Lung (tissue), 12 donors: ENCODE data around the gene CCDC92B. TPM values are rescaled to one million over a fixed set of nuclear protein-coding genes. Genes with fewer than 3 reads are reported as not detected.

Experiments used
- ATAC-seq: fragments of 200-7000 bp; cut with Tn5 transposase; one replicate; pipeline ENCODE4 v1.9.1; 2020; ENCODE audit warnings: moderate number of reproducible peaks; ENCODE audit not compliant: insufficient read depth, low FRiP score
- DNase-seq, 3 donors: peaks; one replicate each; pipeline ENCODE4 v3.0.0-alpha.2; 2013 to 2017
- H3K27ac ChIP-seq, 2 donors: one replicate each; pipeline ENCODE4 v1.5.1; 2013; ENCODE audit warnings: mild to moderate bottlenecking in 2 of 2, moderate library complexity in 2 of 2, control low read depth in 1 of 2, inconsistent platforms in 1 of 2, low read depth in 1 of 2, low read length in 1 of 2
- H3K27me3 ChIP-seq, 3 donors: one replicate each; pipeline ENCODE4 v1.5.1; 2013; ENCODE audit warnings: low read length in 2 of 3; ENCODE audit not compliant: control insufficient read depth in 3 of 3, insufficient read depth in 3 of 3
- H3K36me3 ChIP-seq, 4 donors: one replicate each; pipeline ENCODE4 v1.5.1; 2013; ENCODE audit warnings: low read length in 4 of 4, mild to moderate bottlenecking in 1 of 4, moderate library complexity in 1 of 4; ENCODE audit not compliant: control insufficient read depth in 4 of 4, insufficient read depth in 4 of 4
- H3K4me1 ChIP-seq, 5 donors: one replicate each; pipeline ENCODE4 v1.5.1; 2013; ENCODE audit warnings: low read length in 5 of 5, mild to moderate bottlenecking in 2 of 5, moderate library complexity in 1 of 5; ENCODE audit not compliant: control insufficient read depth in 5 of 5, insufficient read depth in 5 of 5
- H3K4me3 ChIP-seq: one replicate; pipeline ENCODE4 v1.5.1; 2013; ENCODE audit warnings: mild to moderate bottlenecking, control low read depth, moderate library complexity
- H3K9ac ChIP-seq, 2 donors: one replicate each; pipeline ENCODE4 v1.5.1; 2013; ENCODE audit warnings: low read length in 2 of 2, control low read depth in 1 of 2; ENCODE audit not compliant: insufficient read depth in 1 of 2
- H3K9me3 ChIP-seq, 4 donors: one replicate each; pipeline ENCODE4 v1.5.1; 2013; ENCODE audit warnings: low read length in 3 of 4, mild to moderate bottlenecking in 1 of 4, moderate library complexity in 1 of 4; ENCODE audit not compliant: control insufficient read depth in 4 of 4, insufficient read depth in 3 of 4
- WGBS, 2 donors: extraction: QIAGEN DNeasy Blood & Tissue Kit; methylation state at CpG; one replicate each; pipeline ENCODE4 v1.1.7; 2013; 5-methylcytosine and 5-hydroxymethylcytosine counted together
- polyA plus RNA-seq, 2 donors: library from polyadenylated mRNA; stranded (reverse); fragments of 200-250 nt; gene quantifications; one replicate each; pipeline ENCODE4 v1.2.1, GENCODE V29; 2013
- total RNA-seq, 2 donors: library from RNA; depleted of rRNA in 1 of 2; stranded (reverse); fragments of >200 nt in 1 of 2; gene quantifications; one replicate each; pipeline ENCODE4 v1.2.1, GENCODE V29; 2014 to 2021
- TF ChIP-seq, protein P1 (sequence below): IDR thresholded peaks from 2 replicates; pipeline ENCODE4 v1.5.1; 2012; ENCODE audit warnings: mild to moderate bottlenecking; ENCODE audit errors: control extremely low read depth, extremely low read depth
- donor health status: control.
- donor health status: control.
- donor health status: Bipolar disorder and iron deficiency.
- donor health status: healthy.
- donor health status: DM: yes; HTN: yes; CAD: no.

Gene CCDC92B
- total and polyA plus RNA-seq, 4 donors: 0.03 to 0.89 (median 0.08) TPM

DNA sequence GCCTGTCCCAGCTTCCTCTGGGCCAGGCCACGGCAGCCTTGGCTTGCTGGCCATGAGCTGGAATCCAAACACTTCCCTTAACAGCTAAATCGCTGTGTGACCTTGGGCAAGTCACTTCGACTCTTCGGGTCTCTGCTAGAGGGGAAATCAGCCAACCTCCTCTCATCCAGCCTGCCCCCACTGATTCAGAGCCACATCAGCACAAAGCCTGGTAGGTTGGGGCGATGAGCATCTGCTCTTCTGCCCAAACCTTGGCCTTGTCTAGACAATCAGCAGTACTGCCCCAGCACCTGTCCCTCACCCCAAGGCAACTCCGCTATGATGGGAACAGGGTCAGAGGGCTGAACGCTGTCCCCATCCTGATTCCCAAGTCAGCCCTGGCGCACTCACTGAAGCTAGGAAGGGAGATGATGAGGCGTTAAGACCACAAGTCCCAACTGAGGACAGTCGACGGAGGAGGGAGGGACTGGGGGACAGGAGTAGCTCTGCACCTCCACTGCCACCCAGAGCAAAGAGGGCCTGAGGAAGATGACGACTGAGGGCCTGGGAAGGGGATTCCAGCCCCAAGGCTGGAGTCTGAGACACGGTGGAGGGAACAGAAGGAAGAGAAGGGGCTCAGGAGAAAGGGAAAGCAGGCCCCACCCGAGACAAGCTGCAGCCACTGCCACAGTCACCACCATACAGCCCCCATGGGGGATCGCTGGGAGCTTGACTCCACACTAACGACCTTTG, 39.2 kb downstream of the CCDC92B start:
- Histone ChIP-seq H3K4me1 (peaks cover 0 to 35% (median 20%) of the 10 kb centered on the region in 5 donors), H3K27ac (peak overlapping the region; percentile 71 to 85), H3K4me3 (peak overlapping the region; percentile 87), H3K9me3 (no peaks in the 10 kb centered on the region), H3K27me3 (no peaks in the 10 kb centered on the region), H3K9ac (peak overlapping the region in 1 of 2 donors; percentile 4), H3K36me3 (no peaks in the 10 kb centered on the region)
- DNase-seq (no peak), ATAC-seq (no peak)
- 44 to 48% methylated on average over 16 of the region's 16 CpGs for WGBS, 2 donors
- TF ChIP-seq, protein P1, sequence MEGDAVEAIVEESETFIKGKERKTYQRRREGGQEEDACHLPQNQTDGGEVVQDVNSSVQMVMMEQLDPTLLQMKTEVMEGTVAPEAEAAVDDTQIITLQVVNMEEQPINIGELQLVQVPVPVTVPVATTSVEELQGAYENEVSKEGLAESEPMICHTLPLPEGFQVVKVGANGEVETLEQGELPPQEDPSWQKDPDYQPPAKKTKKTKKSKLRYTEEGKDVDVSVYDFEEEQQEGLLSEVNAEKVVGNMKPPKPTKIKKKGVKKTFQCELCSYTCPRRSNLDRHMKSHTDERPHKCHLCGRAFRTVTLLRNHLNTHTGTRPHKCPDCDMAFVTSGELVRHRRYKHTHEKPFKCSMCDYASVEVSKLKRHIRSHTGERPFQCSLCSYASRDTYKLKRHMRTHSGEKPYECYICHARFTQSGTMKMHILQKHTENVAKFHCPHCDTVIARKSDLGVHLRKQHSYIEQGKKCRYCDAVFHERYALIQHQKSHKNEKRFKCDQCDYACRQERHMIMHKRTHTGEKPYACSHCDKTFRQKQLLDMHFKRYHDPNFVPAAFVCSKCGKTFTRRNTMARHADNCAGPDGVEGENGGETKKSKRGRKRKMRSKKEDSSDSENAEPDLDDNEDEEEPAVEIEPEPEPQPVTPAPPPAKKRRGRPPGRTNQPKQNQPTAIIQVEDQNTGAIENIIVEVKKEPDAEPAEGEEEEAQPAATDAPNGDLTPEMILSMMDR: no peak

DNA sequence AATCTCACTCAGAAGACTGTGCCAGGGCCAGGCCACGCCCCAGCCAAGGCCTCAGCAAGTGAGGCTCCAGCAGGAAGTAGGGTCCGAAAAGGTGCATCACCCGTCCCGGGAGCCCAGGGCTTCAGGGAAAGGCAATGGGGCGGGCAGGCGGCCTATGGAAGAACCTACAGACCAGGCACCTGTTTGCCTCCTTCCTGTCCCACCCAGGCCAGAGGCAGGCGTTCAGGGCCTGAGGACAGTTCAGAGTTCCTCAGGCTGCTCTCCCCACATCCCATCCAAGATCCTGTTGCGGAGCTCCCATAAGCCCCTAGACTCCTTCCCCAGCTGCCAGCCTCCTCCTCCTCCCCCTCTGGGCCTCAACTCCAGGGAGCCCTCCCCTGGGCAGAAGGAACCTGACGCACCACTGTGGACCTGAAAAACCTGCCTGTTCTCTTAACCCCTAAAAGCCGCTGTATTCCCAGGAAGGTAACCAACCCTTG, 40.2 kb downstream of the CCDC92B start:
- H3K4me3 ChIP-seq: no peak overlapping the region
- TF ChIP-seq, protein P1: no peak
- no peak overlapping the region for H3K9ac ChIP-seq
- DNase-seq (peak; percentile 53 to 75 (median 69)), ATAC-seq (no peak)
- H3K9me3 ChIP-seq: no peaks in the 10 kb centered on the region
- H3K27ac ChIP-seq: peak overlapping the region; percentile 24 to 84
- H3K36me3 ChIP-seq: peaks cover 0 to 2% (median 0%) of the 10 kb centered on the region in 4 donors
- peaks cover 0 to 35% (median 20%) of the 10 kb centered on the region in 5 donors for H3K4me1 ChIP-seq
- WGBS, 2 donors: 52 to 71% methylated on average over 10 of the region's 10 CpGs
- H3K27me3 ChIP-seq: no peaks in the 10 kb centered on the region

DNA sequence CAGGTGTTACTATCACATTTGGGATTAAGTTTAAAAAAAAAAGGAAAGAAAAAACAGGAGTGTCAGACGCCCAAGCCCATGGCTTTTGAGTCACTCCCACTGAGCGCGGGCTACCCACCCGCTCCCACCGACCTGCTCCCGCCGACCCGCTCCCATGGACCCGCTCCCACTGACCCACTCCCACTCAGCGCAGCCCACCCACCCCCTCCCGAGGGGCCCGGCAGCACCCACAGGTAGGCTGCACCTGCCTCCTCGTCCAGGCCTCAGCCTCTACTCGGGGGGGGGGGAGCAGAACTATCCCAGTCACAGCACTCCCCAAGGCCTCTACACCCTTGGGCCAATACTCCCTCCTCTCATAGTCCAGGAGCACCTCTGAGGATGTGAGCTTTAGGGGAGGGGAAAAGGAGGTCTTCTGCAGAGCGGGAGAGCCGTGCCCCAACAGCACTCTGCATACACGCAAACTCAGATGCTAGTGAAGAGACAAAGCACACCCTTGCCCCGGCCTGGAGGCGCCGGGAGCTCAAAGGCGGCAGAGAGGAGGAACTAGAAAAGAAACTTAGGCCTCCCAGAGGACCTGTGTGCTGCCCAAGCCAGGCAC, 40.8 kb downstream of the CCDC92B start:
- Histone ChIP-seq H3K4me3 (no peak overlapping the region), H3K4me1 (peaks cover 0 to 35% (median 20%) of the 10 kb centered on the region in 5 donors), H3K27ac (peak overlapping the region in 1 of 2 donors; percentile 84), H3K36me3 (peaks cover 0 to 7% (median 0%) of the 10 kb centered on the region in 4 donors), H3K9ac (no peak overlapping the region), H3K9me3 (no peaks in the 10 kb centered on the region), H3K27me3 (no peaks in the 10 kb centered on the region)
- ATAC-seq (no peak), DNase-seq (no peak)
- TF ChIP-seq, protein P1: no peak
- 77 to 85% methylated on average over 17 to 21 of the region's 21 CpGs for WGBS, 2 donors
